Duodenal mucosa (tissue), 2 donors: ENCODE results near the gene SLC48A1.
A peak's percentile ranks its signal among the peaks of the same experiment; 100 is the strongest.
"Not testable (repeated sequence)": the region's sequence is repeated elsewhere in the genome, so short reads cannot be mapped to it uniquely, and the experiment has no call there.

Experiments used
- H3K27ac ChIP-seq: one replicate; pipeline ENCODE4 v1.7.0; 2013; ENCODE audit warnings: low read depth, low read length
- H3K27me3 ChIP-seq, 2 donors: one replicate each; pipeline ENCODE4 v1.7.0; 2013; ENCODE audit warnings: low read length in 2 of 2, control low read depth in 1 of 2; ENCODE audit not compliant: insufficient read depth in 2 of 2, control insufficient read depth in 1 of 2
- H3K36me3 ChIP-seq, 2 donors: one replicate each; pipeline ENCODE4 v1.7.0; 2013; ENCODE audit warnings: low read length in 2 of 2, control low read depth in 1 of 2; ENCODE audit not compliant: insufficient read depth in 2 of 2, control insufficient read depth in 1 of 2
- H3K4me1 ChIP-seq, 2 donors: one replicate each; pipeline ENCODE4 v1.7.0; 2013; ENCODE audit warnings: low read length in 2 of 2, control low read depth in 1 of 2; ENCODE audit not compliant: insufficient read depth in 2 of 2, control insufficient read depth in 1 of 2
- H3K4me3 ChIP-seq, 2 donors: one replicate each; pipeline ENCODE4 v1.7.0; 2013; ENCODE audit warnings: low read length in 2 of 2, low read depth in 1 of 2
- H3K9ac ChIP-seq, 2 donors: one replicate each; pipeline ENCODE4 v1.7.0; 2013; ENCODE audit warnings: low read length in 2 of 2, low read depth in 1 of 2
- H3K9me3 ChIP-seq, 2 donors: one replicate each; pipeline ENCODE4 v1.7.0; 2013; ENCODE audit warnings: low read length in 2 of 2, control low read depth in 1 of 2; ENCODE audit not compliant: control insufficient read depth in 1 of 2

SLC48A1 gene

DNA sequence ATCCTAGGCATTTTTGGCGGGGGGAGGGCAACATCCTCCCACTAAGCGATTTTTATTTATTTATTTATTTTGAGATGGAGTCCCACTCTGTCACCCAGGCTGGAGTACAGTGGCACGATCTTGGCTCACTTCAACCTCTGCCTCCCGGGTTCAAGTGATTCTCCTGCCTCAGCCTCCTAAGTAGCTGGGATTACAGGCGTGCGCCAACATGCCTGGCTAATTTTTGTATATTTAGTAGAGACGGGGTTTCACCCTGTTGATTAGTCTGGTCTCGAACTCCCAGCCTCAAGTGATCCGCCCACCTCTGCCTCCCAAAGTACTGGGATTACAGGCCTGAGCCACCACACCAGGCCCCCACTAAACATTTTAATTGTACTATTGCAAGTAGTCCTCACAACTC is 36.5 kb downstream of the SLC48A1 start:
- not testable (repeated sequence) for H3K4me3 ChIP-seq, H3K27ac ChIP-seq, H3K27me3 ChIP-seq, H3K36me3 ChIP-seq, H3K9ac ChIP-seq, H3K9me3 ChIP-seq
- peaks cover 70 to 86% of the 10 kb centered on the region in 2 donors for H3K4me1 ChIP-seq

DNA sequence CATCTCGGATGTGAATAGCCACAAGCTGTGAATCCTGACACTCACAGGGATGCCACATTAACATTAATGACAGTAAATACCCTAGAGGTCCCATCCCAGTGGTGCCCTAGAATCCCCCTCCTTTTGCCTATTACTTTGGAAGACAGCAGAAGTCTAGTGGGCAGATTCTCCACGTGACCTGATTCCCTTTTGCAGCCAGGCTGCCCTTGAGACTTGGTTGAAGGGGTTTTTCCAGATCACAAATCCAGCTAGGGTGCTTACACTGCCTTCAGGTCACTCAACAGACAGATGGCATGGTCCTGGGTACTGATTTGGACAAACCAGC is 38.0 kb downstream of the SLC48A1 start:
- no peaks in the 10 kb centered on the region for H3K9me3 ChIP-seq
- no peak overlapping the region for H3K9ac ChIP-seq
- peak overlapping the region; percentile 81 for H3K27ac ChIP-seq
- no peak overlapping the region for H3K4me3 ChIP-seq
- no peaks in the 10 kb centered on the region for H3K27me3 ChIP-seq
- no peaks in the 10 kb centered on the region for H3K36me3 ChIP-seq
- peaks cover 71 to 84% of the 10 kb centered on the region in 2 donors for H3K4me1 ChIP-seq

DNA sequence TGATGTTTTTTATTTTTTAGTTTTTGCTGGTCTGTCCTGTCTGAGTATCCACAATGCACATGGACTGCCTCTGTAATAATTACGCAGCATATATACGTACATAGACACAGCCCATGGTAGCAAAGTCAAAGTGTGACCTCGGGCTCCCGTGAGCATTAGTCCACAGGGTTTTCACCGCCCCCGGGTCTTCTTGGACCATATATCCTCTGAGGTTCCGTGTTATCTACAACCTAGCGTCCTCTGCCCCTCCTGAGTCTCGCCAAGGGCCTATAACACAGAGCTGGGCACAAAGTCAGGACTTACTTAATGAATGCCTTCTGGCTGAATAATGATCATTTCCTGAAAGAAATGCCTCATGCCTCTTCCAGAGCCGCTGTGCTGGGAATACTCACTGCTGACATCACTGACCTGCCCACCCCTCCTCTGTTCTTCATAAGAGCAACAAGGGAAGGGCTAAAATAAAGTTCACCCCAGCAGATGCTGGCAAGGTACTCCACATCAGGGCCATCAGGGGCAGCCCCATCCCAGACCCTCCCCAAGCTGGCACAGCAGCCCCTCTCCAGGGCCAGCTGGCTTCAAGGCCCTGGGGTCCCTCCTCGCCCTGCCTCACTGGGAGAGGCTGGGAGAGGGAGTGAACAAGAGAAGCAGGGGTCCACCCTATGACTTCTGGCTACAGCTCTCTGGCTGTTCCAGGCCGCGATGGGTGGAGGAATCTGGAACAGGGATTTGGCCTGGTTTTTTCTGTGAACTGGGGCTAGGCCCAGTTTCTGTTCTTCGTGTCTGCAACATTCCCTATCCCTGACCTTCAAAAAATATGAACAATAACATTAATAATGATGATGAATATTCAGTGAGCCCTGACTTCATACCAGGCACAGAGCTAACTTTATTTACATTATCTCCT is 38.8 kb downstream of the SLC48A1 start:
- Histone ChIP-seq H3K4me1 (peaks cover 71 to 79% of the 10 kb centered on the region in 2 donors), H3K27ac (peak overlapping the region; percentile 81), H3K36me3 (no peaks in the 10 kb centered on the region), H3K4me3 (peak overlapping the region; percentile 61 to 67), H3K9ac (peak overlapping the region; percentile 70 to 71), H3K27me3 (no peaks in the 10 kb centered on the region), H3K9me3 (no peaks in the 10 kb centered on the region)

DNA sequence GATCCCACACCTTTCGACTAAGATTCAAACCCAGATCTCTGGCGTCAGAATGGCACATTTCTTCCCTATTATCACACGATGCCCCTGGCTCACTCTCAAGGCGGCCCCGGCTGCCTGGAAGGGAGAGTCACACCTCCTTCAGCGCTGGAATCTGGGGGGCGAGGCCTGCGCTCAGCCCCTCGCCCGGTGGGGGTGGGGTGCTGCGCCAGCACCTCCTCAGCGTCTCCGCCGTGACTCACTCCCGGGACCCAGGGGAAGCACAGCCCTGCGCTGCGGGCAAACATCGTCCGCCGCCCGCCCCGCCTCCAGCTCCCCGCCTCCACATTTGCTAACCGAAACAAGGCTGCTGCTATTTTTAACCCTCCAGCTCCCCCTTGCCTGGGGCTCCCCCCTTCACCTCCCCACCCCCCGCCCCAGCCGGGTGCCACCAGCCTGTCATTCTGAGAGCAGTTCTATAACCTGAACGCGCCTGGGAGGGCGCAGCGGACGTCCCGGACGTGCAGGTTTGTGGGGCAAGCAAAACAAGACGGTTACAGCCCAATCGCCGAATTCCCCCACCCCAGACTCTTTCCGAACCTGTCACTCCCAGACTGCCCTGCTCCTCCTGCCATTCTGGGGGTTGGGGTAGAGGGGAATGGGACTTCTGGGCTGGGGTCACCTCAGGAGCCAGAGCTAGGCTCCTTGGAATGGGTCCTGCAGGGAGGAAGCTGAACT is 39.9 kb downstream of the SLC48A1 start:
- Histone ChIP-seq H3K9me3 (no peaks in the 10 kb centered on the region), H3K4me3 (peak overlapping the region; percentile 61 to 67), H3K27ac (peak overlapping the region; percentile 81), H3K27me3 (no peaks in the 10 kb centered on the region), H3K9ac (peak overlapping the region; percentile 70 to 71), H3K4me1 (peaks cover 73 to 79% of the 10 kb centered on the region in 2 donors), H3K36me3 (no peaks in the 10 kb centered on the region)

DNA sequence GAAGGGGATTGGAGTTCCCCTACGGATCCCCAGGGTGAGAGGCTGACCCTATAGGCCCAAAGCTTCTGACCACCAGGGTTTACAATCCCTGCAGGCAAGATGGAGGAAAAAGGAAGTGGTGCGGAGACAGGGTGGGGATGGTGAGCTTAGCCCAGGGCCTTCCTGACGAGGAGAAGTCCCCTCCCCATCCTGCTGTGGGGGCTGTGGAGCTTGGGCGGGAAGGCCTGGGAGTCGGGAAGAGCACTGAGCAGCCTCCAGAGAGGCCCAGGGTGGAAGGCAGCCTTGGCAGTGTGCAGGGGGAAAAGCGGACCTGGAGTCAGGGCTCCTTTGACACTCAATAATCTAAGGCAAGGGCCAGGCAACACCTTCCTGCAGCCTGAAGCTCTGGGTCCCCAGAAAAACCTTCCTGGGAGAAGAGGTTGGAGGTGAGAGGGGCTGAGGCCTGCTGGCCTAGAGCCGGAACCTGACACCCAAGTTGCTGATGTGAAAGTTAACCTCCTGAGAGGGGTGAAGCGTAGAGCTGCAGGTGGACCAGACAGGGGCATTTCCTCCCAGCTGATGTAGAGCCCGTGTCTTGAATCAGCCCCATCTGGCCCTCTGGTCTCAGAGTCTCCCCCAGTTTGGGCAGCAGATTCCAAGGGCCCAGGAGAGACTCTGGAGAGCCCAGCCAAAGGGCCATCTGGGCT is 40.6 kb downstream of the SLC48A1 start:
- peaks cover 74 to 79% of the 10 kb centered on the region in 2 donors for H3K4me1 ChIP-seq
- H3K36me3 ChIP-seq: no peaks in the 10 kb centered on the region
- H3K4me3 ChIP-seq: peak overlapping the region; percentile 61 to 67
- no peaks in the 10 kb centered on the region for H3K9me3 ChIP-seq
- no peaks in the 10 kb centered on the region for H3K27me3 ChIP-seq
- H3K9ac ChIP-seq: peak overlapping the region; percentile 70
- peak overlapping the region; percentile 81 for H3K27ac ChIP-seq

DNA sequence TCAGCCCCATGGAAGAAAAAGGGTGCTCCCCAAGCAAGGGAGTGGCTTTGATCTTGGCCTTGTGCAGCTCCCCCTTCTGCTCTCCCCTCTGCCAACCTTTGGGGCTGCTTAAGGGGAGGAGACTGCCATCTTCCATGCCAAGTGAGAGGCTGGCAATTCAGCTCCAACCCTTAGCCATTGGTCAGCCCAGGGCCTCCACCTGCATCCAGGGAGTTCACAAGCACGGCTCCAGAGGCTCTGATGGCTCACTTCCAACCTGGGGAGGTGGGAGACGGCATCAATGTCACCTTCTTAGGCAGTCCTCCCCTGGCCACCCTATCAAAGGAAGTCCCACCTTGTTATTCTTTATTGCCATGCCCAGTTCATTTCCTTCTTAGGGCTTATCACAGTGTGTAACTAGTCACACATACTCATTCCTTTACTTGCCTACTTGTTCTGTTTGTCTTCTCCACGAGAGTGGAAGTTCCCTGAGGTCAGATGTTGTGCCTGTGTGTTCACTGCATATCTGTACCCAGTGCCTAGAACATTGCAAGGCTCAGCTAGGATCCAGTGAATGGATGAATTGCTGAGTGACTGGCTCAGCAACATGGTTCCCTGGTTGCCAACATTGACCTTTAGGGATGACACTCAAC is 41.6 kb downstream of the SLC48A1 start:
- no peaks in the 10 kb centered on the region for H3K27me3 ChIP-seq
- peaks cover 69 to 74% of the 10 kb centered on the region in 2 donors for H3K4me1 ChIP-seq
- H3K4me3 ChIP-seq: peak overlapping the region in 1 of 2 donors; percentile 16
- H3K9me3 ChIP-seq: no peaks in the 10 kb centered on the region
- no peak overlapping the region for H3K9ac ChIP-seq
- no peaks in the 10 kb centered on the region for H3K36me3 ChIP-seq
- H3K27ac ChIP-seq: peak overlapping the region; percentile 81

DNA sequence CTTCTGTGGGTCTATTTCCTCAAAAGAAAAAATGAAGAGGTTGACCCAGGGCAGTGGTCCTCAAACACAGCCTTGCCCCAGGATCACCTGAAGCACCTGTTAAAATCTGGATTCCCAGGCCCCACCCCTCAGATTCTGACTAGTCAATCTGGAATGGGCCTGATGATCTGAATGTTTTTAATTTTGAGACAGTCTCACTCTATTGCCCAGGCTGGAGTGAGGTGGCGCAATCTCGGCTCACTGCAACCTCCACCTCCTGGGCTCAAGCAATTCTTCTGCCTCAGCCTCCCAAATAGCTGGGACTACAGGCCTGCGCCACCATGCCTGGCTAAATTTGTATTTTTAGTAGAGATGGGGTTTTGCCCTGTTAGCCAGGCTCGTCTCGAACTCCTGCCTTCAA is 42.4 kb downstream of the SLC48A1 start:
- not testable (repeated sequence) for H3K4me3 ChIP-seq, H3K9ac ChIP-seq, H3K9me3 ChIP-seq, H3K36me3 ChIP-seq, H3K27ac ChIP-seq, H3K27me3 ChIP-seq
- peaks cover 70 to 73% of the 10 kb centered on the region in 2 donors for H3K4me1 ChIP-seq

DNA sequence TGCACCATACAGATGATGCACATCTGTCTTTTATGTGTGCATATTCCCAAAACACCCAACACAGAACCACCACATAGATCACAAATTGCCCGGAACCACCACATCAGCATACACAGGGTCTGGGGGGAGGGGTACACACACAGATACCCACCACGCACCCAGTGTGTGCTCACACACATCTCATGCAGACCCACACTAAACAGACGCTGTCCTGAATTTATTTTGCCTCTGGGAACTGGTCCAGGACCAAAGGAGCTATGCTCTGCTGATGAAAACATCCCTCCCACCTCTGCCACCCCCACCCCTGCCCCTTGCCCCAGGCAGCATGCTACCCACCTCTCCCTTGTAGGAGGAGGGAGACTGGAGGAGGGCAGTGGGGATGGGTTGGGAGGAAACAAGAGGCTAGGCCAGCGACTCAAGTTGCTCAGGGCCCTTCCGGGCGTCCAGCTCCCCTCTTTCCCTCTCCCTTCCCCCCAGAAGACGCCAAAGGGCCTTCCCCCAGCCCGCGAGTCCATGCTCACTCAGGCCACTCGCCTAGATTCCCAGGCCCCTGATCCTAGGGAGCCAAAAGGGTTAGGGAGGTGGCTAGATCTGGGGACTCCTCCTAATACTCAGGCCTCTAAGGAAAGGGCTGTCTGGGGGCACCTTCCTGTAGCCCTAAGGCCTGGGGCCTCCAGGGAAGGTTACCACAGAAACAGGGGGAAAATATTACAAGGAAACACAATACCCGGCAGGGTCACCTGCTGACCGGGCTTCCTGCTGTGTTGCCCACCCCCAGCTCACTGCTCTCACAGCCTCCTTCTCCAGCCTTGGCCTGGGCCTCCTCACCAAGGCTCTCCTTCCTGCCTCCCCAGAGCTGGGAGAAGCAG is 43.6 kb downstream of the SLC48A1 start:
- Histone ChIP-seq H3K27me3 (no peaks in the 10 kb centered on the region), H3K4me1 (peaks cover 71% of the 10 kb centered on the region in 2 donors), H3K9me3 (no peaks in the 10 kb centered on the region), H3K36me3 (no peaks in the 10 kb centered on the region), H3K4me3 (peak overlapping the region; percentile 6 to 74), H3K27ac (peak overlapping the region; percentile 73), H3K9ac (peak overlapping the region; percentile 5 to 39)

DNA sequence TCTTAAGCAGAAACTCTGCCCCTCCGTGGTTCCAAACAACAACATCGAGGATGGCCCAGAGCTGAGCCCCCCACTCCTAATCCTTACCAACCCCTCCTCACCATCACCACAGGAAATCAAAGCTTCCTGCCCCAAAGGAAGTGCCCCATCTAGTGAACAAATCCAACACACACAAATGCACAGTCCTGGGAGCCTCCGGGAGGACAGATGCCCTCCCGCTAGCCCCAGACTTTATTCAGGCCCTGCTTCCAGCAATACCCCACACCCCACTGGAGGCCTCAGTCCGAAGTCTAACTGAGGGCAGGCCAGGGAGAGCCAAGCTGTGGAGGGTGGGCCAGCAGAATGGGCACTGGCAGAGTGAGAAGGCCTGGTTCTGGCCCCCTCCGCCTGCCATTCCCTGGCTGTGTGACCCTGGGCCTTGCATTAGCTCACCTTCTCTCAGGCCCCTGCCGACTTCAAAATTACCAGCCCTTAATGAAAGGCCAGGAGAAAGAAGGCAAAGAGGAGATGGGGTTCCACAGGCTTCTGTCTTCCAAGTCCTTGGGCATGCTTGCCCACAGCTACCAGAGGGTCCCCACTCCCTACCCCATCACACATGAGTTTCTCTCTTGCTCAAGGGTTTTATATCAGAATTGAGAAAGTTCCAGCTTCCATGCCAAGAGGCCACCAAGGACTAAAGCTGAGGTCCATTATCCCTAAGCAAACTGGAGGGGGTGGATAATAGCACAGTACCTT is 44.4 kb downstream of the SLC48A1 start:
- H3K4me1 ChIP-seq: peaks cover 70 to 71% of the 10 kb centered on the region in 2 donors
- peak overlapping the region; percentile 73 for H3K27ac ChIP-seq
- H3K4me3 ChIP-seq: peak overlapping the region; percentile 68 to 74
- H3K9ac ChIP-seq: peak overlapping the region; percentile 41 to 59
- no peaks in the 10 kb centered on the region for H3K27me3 ChIP-seq
- H3K36me3 ChIP-seq: no peaks in the 10 kb centered on the region
- no peaks in the 10 kb centered on the region for H3K9me3 ChIP-seq
